GM12878 (cell line): ENCODE results near the gene INO80. TPM values are rescaled to one million over a fixed set of nuclear protein-coding genes. Genes with fewer than 3 reads are reported as not detected.

Source experiments
- ATAC-seq: fragments of 200-7000 bp; cut with Tn5 transposase; 3 replicates; pipeline ENCODE4 v1.9.1; 2020; ENCODE audit warnings: mild to moderate bottlenecking, moderate library complexity
- BruUV-seq: library from RNA; stranded (reverse); fragments of 400-500 nt; replicated peaks from 2 replicates; lab custom pipeline; 2021; lab: Mats Ljungman, UMichigan
- CTCF ChIA-PET: fragments of 300-600 bp; sonication (Branson Sonifier 250); formaldehyde crosslinking; extraction: SDS; loops from one replicate; lab custom pipeline; 2021; ENCODE audit warnings: inconsistent platforms; lab: Yijun Ruan, JAX
- POLR2A ChIA-PET: fragments of 350-600 bp; formaldehyde crosslinking; extraction: SDS; loops from one replicate; lab custom pipeline; 2021; ENCODE audit warnings: inconsistent platforms; lab: Charles Lee
- RAD21 ChIA-PET: fragments of 300-600 bp; sonication (Branson Sonifier 250); formaldehyde crosslinking; loops from one replicate; lab custom pipeline; 2023; ENCODE audit warnings: antibody characterized with exemption; ENCODE audit not compliant: unreplicated experiment; lab: Charles Lee
- SMC1A ChIA-PET: fragments of 300-600 bp; sonication (Branson Sonifier 250); formaldehyde crosslinking; loops from one replicate; lab custom pipeline; 2023; ENCODE audit not compliant: unreplicated experiment, uncharacterized antibody; lab: Charles Lee
- DNase-seq: peaks from one replicate; pipeline ENCODE4 v3.0.0-alpha.2; 2011; ENCODE audit warnings: low read depth, low spot score
- FAIRE-seq: peaks from 3 replicates; lab custom pipeline; 2011; peaks lifted over from hg19 to GRCh38; lab: Jason Lieb, UNC
- H2AFZ ChIP-seq: 2 replicates; pipeline ENCODE4 v1.6.0; 2011; ENCODE audit warnings: low read depth, low read length, control low read depth; ENCODE audit not compliant: control insufficient read depth
- H3K27ac ChIP-seq: 2 replicates; pipeline ENCODE4 v1.5.1; 2011; ENCODE audit warnings: control low read depth; ENCODE audit not compliant: control insufficient read depth, insufficient read depth
- H3K27me3 ChIP-seq, 2 experiments: replicated peaks in 1 of 2; 2 replicates each; pipeline versions ENCODE4 v1.6.0 to v1.6.1; 2011; ENCODE audit warnings: low read length in 1 of 2; ENCODE audit not compliant: control insufficient read depth in 2 of 2, insufficient read depth in 2 of 2
- H3K36me3 ChIP-seq, 2 experiments: 2 replicates each; pipeline ENCODE4 v1.5.1; 2011; ENCODE audit warnings: low read length in 1 of 2; ENCODE audit not compliant: control insufficient read depth in 2 of 2, insufficient read depth in 2 of 2
- H3K4me1 ChIP-seq: 2 replicates; pipeline ENCODE4 v1.6.1; 2011; ENCODE audit warnings: mild to moderate bottlenecking, low read length, moderate library complexity, mixed read lengths; ENCODE audit not compliant: control insufficient read depth, insufficient read depth
- H3K4me2 ChIP-seq: 2 replicates; pipeline ENCODE4 v1.6.0; 2011; ENCODE audit warnings: control low read depth; ENCODE audit not compliant: control insufficient read depth, insufficient read depth
- H3K4me3 ChIP-seq: fragments of 200-600 bp; sonication (generic); 2 replicates; pipeline ENCODE4 v1.5.1; 2016
- H3K79me2 ChIP-seq: 2 replicates; pipeline ENCODE4 v1.6.0; 2011; ENCODE audit warnings: low read length; ENCODE audit not compliant: control insufficient read depth, insufficient read depth
- H3K9ac ChIP-seq: 2 replicates; pipeline ENCODE4 v1.8.0; 2011; ENCODE audit warnings: low read length, control low read depth, mixed read lengths; ENCODE audit not compliant: control insufficient read depth, insufficient read depth
- H3K9me3 ChIP-seq: replicated peaks from 3 replicates; pipeline ENCODE4 v1.5.1; 2011; ENCODE audit warnings: mild to moderate bottlenecking, low read length; ENCODE audit not compliant: control insufficient read depth, insufficient read depth
- H4K20me1 ChIP-seq: 2 replicates; pipeline ENCODE4 v1.6.0; 2011; ENCODE audit not compliant: control insufficient read depth, insufficient read depth
- BHLHE40 ChIP-seq, 2 experiments: fragments of 450-650 bp in 1 of 2; IDR thresholded peaks; 2 replicates each; pipeline ENCODE4 v1.6.1; 2011 to 2017; ENCODE audit warnings: low read depth in 2 of 2, borderline replicate concordance in 1 of 2, improper control_type of control experiment in 1 of 2, low read length in 1 of 2, mild to moderate bottlenecking in 1 of 2
- DPF2 ChIP-seq: fragments of 450-650 bp; IDR thresholded peaks from 2 replicates; pipeline ENCODE4 v1.6.1; 2017; ENCODE audit warnings: mild to moderate bottlenecking
- EED ChIP-seq: sonication (generic); IDR thresholded peaks from 2 replicates; pipeline ENCODE4 v1.6.1; 2016; ENCODE audit warnings: antibody characterized with exemption, low read depth
- ESRRA ChIP-seq: IDR thresholded peaks from 2 replicates; pipeline ENCODE4 v1.6.1; 2012; ENCODE audit warnings: mild to moderate bottlenecking, low read length, improper control_type of control experiment
- HCFC1 ChIP-seq: fragments of 150-350 bp; IDR thresholded peaks from 2 replicates; pipeline ENCODE4 v1.6.1; 2014; ENCODE audit warnings: low read length
- IKZF1 ChIP-seq: fragments of 450-650 bp; conservative IDR thresholded peaks from 2 replicates; pipeline ENCODE4 v1.6.1; 2017; ENCODE audit warnings: antibody characterized with exemption, mild to moderate bottlenecking
- MEF2A ChIP-seq: IDR thresholded peaks from 2 replicates; pipeline ENCODE4 v1.6.1; 2011; ENCODE audit warnings: low read depth, mild to moderate bottlenecking, low read length, moderate library complexity; ENCODE audit not compliant: insufficient read depth
- MEF2B ChIP-seq: fragments of 450-650 bp; IDR thresholded peaks from 2 replicates; pipeline ENCODE4 v1.6.1; 2018; ENCODE audit warnings: mild to moderate bottlenecking, moderate library complexity; ENCODE audit not compliant: partially characterized antibody, poor library complexity, severe bottlenecking
- NBN ChIP-seq: fragments of 450-650 bp; IDR thresholded peaks from 2 replicates; pipeline ENCODE4 v1.6.1; 2016
- PAX8 ChIP-seq: fragments of 450-650 bp; IDR thresholded peaks from 2 replicates; pipeline ENCODE4 v1.6.1; 2017; ENCODE audit warnings: mild to moderate bottlenecking, moderate library complexity
- RAD21 ChIP-seq: IDR thresholded peaks from 2 replicates; pipeline ENCODE4 v1.6.1; 2011; ENCODE audit warnings: mild to moderate bottlenecking, low read depth, low read length, moderate library complexity; ENCODE audit not compliant: insufficient read depth
- RAD51 ChIP-seq: fragments of 450-650 bp; IDR thresholded peaks from 2 replicates; pipeline ENCODE4 v1.6.1; 2016; ENCODE audit warnings: moderate library complexity, mild to moderate bottlenecking, inconsistent platforms
- SMC3 ChIP-seq: IDR thresholded peaks from 2 replicates; pipeline ENCODE4 v1.6.1; 2011; ENCODE audit warnings: low read length, improper control_type of control experiment, borderline replicate concordance
- SPI1 ChIP-seq: IDR thresholded peaks from 2 replicates; pipeline ENCODE4 v1.6.1; 2011; ENCODE audit warnings: low read depth, mild to moderate bottlenecking, low read length, moderate library complexity, borderline replicate concordance; ENCODE audit not compliant: insufficient read depth
- YY1 ChIP-seq: IDR thresholded peaks from 2 replicates; pipeline ENCODE4 v1.6.1; 2011; ENCODE audit warnings: low read depth, mild to moderate bottlenecking, low read length
- ZSCAN29 ChIP-seq: fragments of 450-650 bp; IDR thresholded peaks from 2 replicates; pipeline ENCODE4 v1.6.1; 2017; ENCODE audit warnings: mild to moderate bottlenecking, moderate library complexity
- WGBS: methylation state at CpG from one replicate; pipeline ENCODE4 v1.1.6; 2016; ENCODE audit warnings: low lambda C conversion rate; ENCODE audit not compliant: insufficient replicate concordance, insufficient coverage; ENCODE audit errors: missing lambda C conversion rate; 5-methylcytosine and 5-hydroxymethylcytosine counted together
- in situ Hi-C: fragments of 300-500 bp; cut with MboI; formaldehyde crosslinking; loops from 9 replicates; pipeline ENCODE4 v1.14.3; 2018; ENCODE audit warnings: mixed read lengths
- intact Hi-C: fragments of 100-400 bp; cut with micrococcal nuclease; formaldehyde crosslinking; loops from one replicate; pipeline ENCODE4 v1.14.2; 2022; ENCODE audit not compliant: unreplicated experiment
- polyA plus RNA-seq, 11 experiments: library from polyadenylated mRNA; depleted of rRNA in 4 of 11; unstranded in 6 of 11; stranded (reverse) in 5 of 11; fragments of >200 nt; fragmentation: Nextera tagmentation in 4 of 11; fragmentation: Illumina TruSeq in 1 of 11; extraction: Ambion mirVana in 4 of 11; extraction: Trizol in 1 of 11; gene quantifications; 1 replicate in 1 of 11; 2 replicates in 10 of 11; pipeline versions ENCODE4 v1.2.1 to v1.2.3, GENCODE V29; 2011 to 2016; ENCODE audit warnings: inconsistent platforms in 2 of 11, missing spikeins in 2 of 11, low read depth in 1 of 11
- total RNA-seq, 4 experiments: library from RNA; depleted of rRNA in 3 of 4; stranded (reverse); fragments of >200 nt in 3 of 4; fragmentation: Illumina TruSeq in 1 of 4; extraction: Trizol in 1 of 4; gene quantifications; 2 replicates each; pipeline versions ENCODE4 v1.2.1 to v1.2.3, GENCODE V29; 2013 to 2021
- TF ChIP-seq, protein P1 (sequence below): IDR thresholded peaks from 2 replicates; pipeline ENCODE4 v1.6.1; 2012; ENCODE audit warnings: low read depth, low read length, improper control_type of control experiment
- TF ChIP-seq, protein P2 (sequence below): IDR thresholded peaks from 2 replicates; pipeline ENCODE4 v1.6.1; 2011; ENCODE audit warnings: low read depth, mild to moderate bottlenecking, low read length, moderate library complexity, borderline replicate concordance; ENCODE audit errors: extremely low read depth
- TF ChIP-seq, protein P3 (sequence below): fragments of 450-650 bp; formaldehyde crosslinking; IDR thresholded peaks from 2 replicates; pipeline ENCODE4 v1.4.0; 2020; ENCODE audit warnings: mild to moderate bottlenecking, moderate library complexity

Gene INO80
- total and polyA plus RNA-seq, 10 of the 15 experiments (the other 5 are each of a cell fraction or from before 2014, with no cell fraction given) = 4.5 to 25.0 (median 14.2) TPM

DNA sequence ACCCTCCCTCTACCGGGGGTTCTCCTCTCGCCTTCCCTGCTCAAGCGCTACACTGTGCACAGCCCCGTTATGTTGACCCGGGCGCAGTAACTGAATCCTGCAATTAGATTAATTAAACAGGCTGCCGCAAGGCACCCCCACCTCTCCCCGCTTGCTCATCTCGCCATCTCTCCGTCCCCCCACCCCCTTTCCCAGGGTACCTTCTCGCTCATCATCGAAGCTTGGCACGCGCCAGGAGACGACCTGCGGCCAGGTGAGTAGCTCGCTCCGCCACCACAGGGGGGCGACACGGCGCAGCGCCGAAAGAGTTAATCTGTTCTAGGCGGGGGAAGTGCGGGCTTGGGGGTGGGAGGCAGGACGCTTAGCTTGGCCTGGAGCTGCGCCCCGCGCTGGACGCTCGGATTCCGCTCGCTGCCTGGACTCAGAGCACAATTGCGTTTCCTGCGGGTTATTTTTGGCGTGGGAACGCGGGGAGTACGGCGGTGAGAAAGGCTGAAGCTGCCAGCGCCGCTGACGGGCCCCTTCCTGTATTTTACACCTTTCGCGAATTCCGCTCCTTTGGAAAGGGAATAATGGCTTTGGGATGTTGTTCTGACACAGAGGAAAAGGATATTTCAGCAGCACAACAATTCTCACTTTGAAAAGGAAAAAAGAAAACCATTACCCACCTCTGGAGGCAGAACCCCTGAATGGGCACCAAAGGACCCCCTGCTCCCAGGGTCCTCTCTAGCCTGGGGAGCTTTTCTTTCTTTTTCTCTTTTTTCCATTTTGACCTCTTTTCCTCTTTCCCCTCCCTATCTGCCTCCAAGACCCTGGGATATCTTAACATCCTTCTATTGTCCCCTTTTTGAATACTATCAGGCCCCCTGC lies 185.4 kb downstream of the INO80 start:
- Histone ChIP-seq H3K27ac (no peak overlapping the region), H3K9me3 (no peaks in the 10 kb centered on the region), H4K20me1 (no peaks in the 10 kb centered on the region), H3K36me3 (no peaks in the 10 kb centered on the region), H3K79me2 (no peaks in the 10 kb centered on the region), H3K4me1 (peaks cover 33% of the 10 kb centered on the region), H3K9ac (peak overlapping the region; percentile 2; the same call in 1 of the 2 replicates), H2AFZ (peak overlapping the region; percentile 37), H3K27me3 (peaks cover 19 to 27% of the 10 kb centered on the region in 2 experiments), H3K4me2 (peak overlapping the region; percentile 49), H3K4me3 (peak overlapping the region; percentile 50)
- 3% methylated on average over 41 of the region's 46 CpGs for whole genome bisulfite sequencing
- CTCF ChIA-PET = interaction anchor here (0.6 to 6.5 kb wide), 25 partner anchors 9 to 693 kb away, joined by 3 to 80 read pairs (median 5); partner anchors contain the start of gene CHAC1
- intact Hi-C loops = no loop called here
- RAD21 ChIA-PET = interaction anchor here (0.6 to 3.2 kb wide), 17 partner anchors 11 to 1031 kb away, joined by 3 to 36 read pairs (median 4); partner anchors contain the start of genes CHAC1 and VPS18
- DNase-seq = no peak
- no TSS peak for BruUV-seq
- FAIRE-seq = no peak
- ATAC-seq = peak; percentile 68
- POLR2A ChIA-PET = interaction anchor here (0.6 to 1.8 kb wide), 4 partner anchors 9 to 87 kb away, joined by 3 to 11 read pairs (median 4); no protein-coding TSS in a partner anchor
- in situ Hi-C loops = no loop called here
- SMC1A ChIA-PET = interaction anchor here (0.6 to 4.6 kb wide), 6 partner anchors 10 to 483 kb away, joined by 4 to 28 read pairs (median 4); partner anchors contain the start of gene VPS18
- TF ChIP-seq PAX8 = no peak
- 0 out of 2 replicates have a peak, but pooled peaks have one; percentile 21 for TF ChIP-seq EED
- no peak for TF ChIP-seq HCFC1
- TF ChIP-seq, protein P1, sequence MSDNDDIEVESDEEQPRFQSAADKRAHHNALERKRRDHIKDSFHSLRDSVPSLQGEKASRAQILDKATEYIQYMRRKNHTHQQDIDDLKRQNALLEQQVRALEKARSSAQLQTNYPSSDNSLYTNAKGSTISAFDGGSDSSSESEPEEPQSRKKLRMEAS = 0 out of 2 replicates have a peak, but pooled peaks have one; percentile 21
- TF ChIP-seq RAD51 = no peak
- no peak for TF ChIP-seq ZSCAN29
- 0 out of 2 replicates have a peak, but pooled peaks have one; percentile 27 for TF ChIP-seq DPF2
- TF ChIP-seq SMC3 = peak; percentile 45; the same call in 1 of the 2 replicates
- peak; percentile 57; the same call in 1 of the 2 replicates for TF ChIP-seq YY1
- TF ChIP-seq, protein P2, sequence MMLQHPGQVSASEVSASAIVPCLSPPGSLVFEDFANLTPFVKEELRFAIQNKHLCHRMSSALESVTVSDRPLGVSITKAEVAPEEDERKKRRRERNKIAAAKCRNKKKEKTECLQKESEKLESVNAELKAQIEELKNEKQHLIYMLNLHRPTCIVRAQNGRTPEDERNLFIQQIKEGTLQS = 0 out of 2 replicates have a peak, but pooled peaks have one; percentile 3
- TF ChIP-seq MEF2A = no peak
- TF ChIP-seq IKZF1 = peak; percentile 35; the same call in 1 of the 2 replicates
- TF ChIP-seq NBN = peak; percentile 54; the same call in 1 of the 2 replicates
- TF ChIP-seq RAD21 = peak; percentile 55; the same call in 1 of the 2 replicates
- TF ChIP-seq BHLHE40 (IDR thresholded peaks at IDR 0.05; ENCODE audit: borderline replicate concordance in 1 of 2, low read depth in 2 of 2, low read length in 1 of 2) = peak; percentile 52 to 79; a peak in 3 of 4 replicates
- TF ChIP-seq, protein P3, sequence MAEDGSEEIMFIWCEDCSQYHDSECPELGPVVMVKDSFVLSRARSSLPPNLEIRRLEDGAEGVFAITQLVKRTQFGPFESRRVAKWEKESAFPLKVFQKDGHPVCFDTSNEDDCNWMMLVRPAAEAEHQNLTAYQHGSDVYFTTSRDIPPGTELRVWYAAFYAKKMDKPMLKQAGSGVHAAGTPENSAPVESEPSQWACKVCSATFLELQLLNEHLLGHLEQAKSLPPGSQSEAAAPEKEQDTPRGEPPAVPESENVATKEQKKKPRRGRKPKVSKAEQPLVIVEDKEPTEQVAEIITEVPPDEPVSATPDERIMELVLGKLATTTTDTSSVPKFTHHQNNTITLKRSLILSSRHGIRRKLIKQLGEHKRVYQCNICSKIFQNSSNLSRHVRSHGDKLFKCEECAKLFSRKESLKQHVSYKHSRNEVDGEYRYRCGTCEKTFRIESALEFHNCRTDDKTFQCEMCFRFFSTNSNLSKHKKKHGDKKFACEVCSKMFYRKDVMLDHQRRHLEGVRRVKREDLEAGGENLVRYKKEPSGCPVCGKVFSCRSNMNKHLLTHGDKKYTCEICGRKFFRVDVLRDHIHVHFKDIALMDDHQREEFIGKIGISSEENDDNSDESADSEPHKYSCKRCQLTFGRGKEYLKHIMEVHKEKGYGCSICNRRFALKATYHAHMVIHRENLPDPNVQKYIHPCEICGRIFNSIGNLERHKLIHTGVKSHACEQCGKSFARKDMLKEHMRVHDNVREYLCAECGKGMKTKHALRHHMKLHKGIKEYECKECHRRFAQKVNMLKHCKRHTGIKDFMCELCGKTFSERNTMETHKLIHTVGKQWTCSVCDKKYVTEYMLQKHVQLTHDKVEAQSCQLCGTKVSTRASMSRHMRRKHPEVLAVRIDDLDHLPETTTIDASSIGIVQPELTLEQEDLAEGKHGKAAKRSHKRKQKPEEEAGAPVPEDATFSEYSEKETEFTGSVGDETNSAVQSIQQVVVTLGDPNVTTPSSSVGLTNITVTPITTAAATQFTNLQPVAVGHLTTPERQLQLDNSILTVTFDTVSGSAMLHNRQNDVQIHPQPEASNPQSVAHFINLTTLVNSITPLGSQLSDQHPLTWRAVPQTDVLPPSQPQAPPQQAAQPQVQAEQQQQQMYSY (CRISPR knock-in tag) = no peak
- no peak for TF ChIP-seq ESRRA
- TF ChIP-seq SPI1 = 0 out of 2 replicates have a peak, but pooled peaks have one; percentile 11
- TF ChIP-seq MEF2B = peak; percentile 30
